ENCODE measurements around the gene CARD16.

Gene CARD16

DNA sequence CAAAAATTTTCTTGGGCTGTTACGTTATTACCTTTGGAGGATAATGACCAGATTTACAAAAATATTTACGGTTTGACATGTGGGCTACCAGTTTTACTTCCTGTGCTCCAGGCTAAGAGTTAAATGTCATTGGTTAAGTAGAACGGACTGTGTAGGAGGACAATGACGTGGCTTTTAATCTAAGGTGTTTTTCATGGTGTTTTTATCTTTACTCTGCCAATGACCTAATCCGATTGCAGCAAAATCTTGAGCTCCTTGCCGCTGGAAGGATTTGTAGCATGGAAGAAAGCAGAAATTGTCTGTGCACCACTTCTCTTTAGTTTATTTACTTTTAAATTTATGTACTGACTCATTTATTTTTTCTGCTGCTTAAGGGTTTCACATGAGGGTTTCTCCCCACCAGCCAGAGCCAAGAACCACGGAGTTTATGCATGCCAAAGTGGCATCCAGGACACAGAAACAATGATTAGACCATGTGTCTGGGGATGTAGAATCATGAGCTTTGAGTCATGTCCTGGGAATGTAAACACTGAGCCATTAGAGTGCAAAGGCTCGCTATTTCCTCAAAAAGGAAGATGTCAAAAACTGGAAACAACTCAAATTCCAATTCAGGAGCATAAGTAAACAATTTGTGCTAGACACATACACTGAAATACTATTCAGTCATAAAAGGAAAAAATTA is 1.9 kb upstream of the CARD16 start:
- no peak for ATAC-seq
- TF ChIP-seq ISL1 (CRISPR knock-in tag; IDR thresholded peaks at IDR 0.05) (no peak), ESRRG (CRISPR knock-in tag; IDR thresholded peaks at IDR 0.05) (no peak), TOX (CRISPR knock-in tag; IDR thresholded peaks at IDR 0.05; ENCODE audit: borderline replicate concordance) (no peak), ZNF565 (CRISPR knock-in tag; conservative IDR thresholded peaks at IDR 0.05; ENCODE audit: low read depth) (no peak), TCF4 (CRISPR knock-in tag; IDR thresholded peaks at IDR 0.05; ENCODE audit: borderline replicate concordance) (no peak), PPARA (CRISPR knock-in tag; IDR thresholded peaks at IDR 0.05; ENCODE audit: borderline replicate concordance) (no peak), OSR1 (CRISPR knock-in tag; IDR thresholded peaks at IDR 0.05) (no peak), RARB (CRISPR knock-in tag; IDR thresholded peaks at IDR 0.05) (no peak), ZFP3 (CRISPR knock-in tag; IDR thresholded peaks at IDR 0.05) (no peak)
- TF ChIP-seq, protein P1, sequence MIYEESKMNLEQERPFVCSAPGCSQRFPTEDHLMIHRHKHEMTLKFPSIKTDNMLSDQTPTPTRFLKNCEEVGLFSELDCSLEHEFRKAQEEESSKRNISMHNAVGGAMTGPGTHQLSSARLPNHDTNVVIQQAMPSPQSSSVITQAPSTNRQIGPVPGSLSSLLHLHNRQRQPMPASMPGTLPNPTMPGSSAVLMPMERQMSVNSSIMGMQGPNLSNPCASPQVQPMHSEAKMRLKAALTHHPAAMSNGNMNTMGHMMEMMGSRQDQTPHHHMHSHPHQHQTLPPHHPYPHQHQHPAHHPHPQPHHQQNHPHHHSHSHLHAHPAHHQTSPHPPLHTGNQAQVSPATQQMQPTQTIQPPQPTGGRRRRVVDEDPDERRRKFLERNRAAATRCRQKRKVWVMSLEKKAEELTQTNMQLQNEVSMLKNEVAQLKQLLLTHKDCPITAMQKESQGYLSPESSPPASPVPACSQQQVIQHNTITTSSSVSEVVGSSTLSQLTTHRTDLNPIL (CRISPR knock-in tag; IDR thresholded peaks at IDR 0.05; ENCODE audit: low read depth): no peak
- TF ChIP-seq, protein P2, sequence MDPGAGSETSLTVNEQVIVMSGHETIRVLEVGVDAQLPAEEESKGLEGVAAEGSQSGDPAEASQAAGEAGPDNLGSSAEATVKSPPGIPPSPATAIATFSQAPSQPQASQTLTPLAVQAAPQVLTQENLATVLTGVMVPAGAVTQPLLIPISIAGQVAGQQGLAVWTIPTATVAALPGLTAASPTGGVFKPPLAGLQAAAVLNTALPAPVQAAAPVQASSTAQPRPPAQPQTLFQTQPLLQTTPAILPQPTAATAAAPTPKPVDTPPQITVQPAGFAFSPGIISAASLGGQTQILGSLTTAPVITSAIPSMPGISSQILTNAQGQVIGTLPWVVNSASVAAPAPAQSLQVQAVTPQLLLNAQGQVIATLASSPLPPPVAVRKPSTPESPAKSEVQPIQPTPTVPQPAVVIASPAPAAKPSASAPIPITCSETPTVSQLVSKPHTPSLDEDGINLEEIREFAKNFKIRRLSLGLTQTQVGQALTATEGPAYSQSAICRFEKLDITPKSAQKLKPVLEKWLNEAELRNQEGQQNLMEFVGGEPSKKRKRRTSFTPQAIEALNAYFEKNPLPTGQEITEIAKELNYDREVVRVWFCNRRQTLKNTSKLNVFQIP (CRISPR knock-in tag; IDR thresholded peaks at IDR 0.05; ENCODE audit: borderline replicate concordance, low read depth): no peak
- TF ChIP-seq, protein P3, sequence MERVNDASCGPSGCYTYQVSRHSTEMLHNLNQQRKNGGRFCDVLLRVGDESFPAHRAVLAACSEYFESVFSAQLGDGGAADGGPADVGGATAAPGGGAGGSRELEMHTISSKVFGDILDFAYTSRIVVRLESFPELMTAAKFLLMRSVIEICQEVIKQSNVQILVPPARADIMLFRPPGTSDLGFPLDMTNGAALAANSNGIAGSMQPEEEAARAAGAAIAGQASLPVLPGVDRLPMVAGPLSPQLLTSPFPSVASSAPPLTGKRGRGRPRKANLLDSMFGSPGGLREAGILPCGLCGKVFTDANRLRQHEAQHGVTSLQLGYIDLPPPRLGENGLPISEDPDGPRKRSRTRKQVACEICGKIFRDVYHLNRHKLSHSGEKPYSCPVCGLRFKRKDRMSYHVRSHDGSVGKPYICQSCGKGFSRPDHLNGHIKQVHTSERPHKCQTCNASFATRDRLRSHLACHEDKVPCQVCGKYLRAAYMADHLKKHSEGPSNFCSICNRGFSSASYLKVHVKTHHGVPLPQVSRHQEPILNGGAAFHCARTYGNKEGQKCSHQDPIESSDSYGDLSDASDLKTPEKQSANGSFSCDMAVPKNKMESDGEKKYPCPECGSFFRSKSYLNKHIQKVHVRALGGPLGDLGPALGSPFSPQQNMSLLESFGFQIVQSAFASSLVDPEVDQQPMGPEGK (CRISPR knock-in tag; IDR thresholded peaks at IDR 0.05; ENCODE audit: borderline replicate concordance): no peak
- TF ChIP-seq, protein P4, sequence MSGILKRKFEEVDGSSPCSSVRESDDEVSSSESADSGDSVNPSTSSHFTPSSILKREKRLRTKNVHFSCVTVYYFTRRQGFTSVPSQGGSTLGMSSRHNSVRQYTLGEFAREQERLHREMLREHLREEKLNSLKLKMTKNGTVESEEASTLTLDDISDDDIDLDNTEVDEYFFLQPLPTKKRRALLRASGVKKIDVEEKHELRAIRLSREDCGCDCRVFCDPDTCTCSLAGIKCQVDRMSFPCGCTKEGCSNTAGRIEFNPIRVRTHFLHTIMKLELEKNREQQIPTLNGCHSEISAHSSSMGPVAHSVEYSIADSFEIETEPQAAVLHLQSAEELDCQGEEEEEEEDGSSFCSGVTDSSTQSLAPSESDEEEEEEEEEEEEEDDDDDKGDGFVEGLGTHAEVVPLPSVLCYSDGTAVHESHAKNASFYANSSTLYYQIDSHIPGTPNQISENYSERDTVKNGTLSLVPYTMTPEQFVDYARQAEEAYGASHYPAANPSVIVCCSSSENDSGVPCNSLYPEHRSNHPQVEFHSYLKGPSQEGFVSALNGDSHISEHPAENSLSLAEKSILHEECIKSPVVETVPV (CRISPR knock-in tag; IDR thresholded peaks at IDR 0.05): no peak

DNA sequence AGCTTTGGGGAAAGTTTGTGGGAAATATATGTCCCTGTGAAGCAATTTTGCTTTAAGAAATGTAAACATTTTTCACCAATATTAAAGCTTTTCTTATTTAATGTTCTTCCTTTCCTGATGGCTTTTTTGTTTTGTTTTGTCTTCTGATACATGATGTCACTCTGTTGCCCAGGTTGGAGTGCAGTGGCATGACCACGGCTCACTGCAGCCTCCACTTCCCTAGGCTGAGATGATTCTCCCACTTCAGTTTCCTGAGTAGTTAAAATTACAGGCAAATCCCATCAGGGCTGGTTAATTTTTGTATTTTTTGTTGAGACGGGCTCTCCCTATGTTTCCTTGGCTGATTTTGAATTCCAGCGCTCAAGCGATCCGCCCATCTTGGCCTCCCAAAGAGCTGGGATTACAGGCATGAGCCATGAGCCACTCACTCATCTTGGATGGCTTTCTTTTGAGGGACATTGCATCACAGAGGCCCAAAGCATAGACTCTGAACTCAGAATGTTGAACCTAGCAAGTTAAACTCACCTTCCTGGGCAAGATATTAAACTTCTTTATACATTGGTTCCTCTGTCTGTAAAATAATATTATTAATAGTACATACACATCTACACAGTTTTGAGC is 651 bp upstream of the CARD16 start:
- no peak for TF ChIP-seq OSR1 (CRISPR knock-in tag; IDR thresholded peaks at IDR 0.05)
- TF ChIP-seq ZFP3 (CRISPR knock-in tag; IDR thresholded peaks at IDR 0.05): no peak
- TF ChIP-seq ZFP30 (CRISPR knock-in tag; IDR thresholded peaks at IDR 0.05): no peak
- TF ChIP-seq TCF4 (CRISPR knock-in tag; IDR thresholded peaks at IDR 0.05; ENCODE audit: borderline replicate concordance): no peak
- no peak for TF ChIP-seq ZNF565 (CRISPR knock-in tag; conservative IDR thresholded peaks at IDR 0.05; ENCODE audit: low read depth)

DNA sequence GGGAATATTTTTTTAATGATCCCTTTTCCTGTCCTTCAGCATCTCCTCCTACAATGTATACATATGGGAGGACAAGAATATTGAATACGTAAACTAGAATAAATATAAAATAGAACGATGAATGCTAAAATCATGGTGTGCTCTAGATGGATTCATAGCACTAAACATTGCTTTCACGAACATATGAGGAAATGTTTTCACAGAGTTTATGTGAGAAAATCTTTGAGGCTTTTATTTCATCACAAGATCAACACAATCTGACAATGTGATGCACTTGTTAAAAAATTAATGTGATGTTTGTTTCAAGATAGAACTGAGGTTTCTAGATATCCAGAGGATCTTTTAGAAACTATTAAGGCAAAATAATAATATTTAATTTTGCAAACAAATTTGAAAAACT is 3.0 kb downstream of the CARD16 start:
- TF ChIP-seq ZNF70 (CRISPR knock-in tag; IDR thresholded peaks at IDR 0.05) (no peak), TOX (CRISPR knock-in tag; IDR thresholded peaks at IDR 0.05; ENCODE audit: borderline replicate concordance) (no peak), ZFP30 (CRISPR knock-in tag; IDR thresholded peaks at IDR 0.05) (no peak), SNAI2 (CRISPR knock-in tag; IDR thresholded peaks at IDR 0.05) (no peak), ZNF8 (CRISPR knock-in tag; IDR thresholded peaks at IDR 0.05) (no peak), ZNF565 (CRISPR knock-in tag; conservative IDR thresholded peaks at IDR 0.05; ENCODE audit: low read depth) (no peak), RARB (CRISPR knock-in tag; IDR thresholded peaks at IDR 0.05) (no peak), ISL1 (CRISPR knock-in tag; IDR thresholded peaks at IDR 0.05) (no peak)
- TF ChIP-seq, protein P3 (CRISPR knock-in tag; IDR thresholded peaks at IDR 0.05; ENCODE audit: borderline replicate concordance): no peak
- ATAC-seq: no peak

More for the DNA sequence above, 651 bp upstream of the CARD16 start:
- no peak for ATAC-seq

DNA sequence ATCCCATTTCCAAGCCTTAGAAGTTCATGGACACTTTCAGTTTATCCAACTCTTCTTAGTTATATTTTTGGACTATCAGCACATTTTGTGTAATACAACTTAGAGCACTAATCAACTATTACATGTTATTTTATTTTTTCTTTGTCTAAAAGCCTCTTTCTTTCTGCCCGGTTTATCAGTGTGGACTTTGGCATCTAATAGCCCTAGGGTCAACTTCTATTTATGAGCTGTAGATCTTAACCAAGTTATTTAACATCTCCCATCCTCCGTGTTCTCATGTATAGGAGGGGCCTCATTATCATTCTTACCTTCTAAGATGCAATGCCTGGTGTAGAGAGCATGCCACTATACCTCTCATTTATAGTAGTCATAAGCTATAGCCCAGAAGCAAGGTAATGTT is 4.4 kb downstream of the CARD16 start:
- no peak for ATAC-seq
- TF ChIP-seq ZC3H10 (CRISPR knock-in tag; IDR thresholded peaks at IDR 0.05): no peak

Measured in SK-N-SH treated with all-trans-retinoic acid at 6 μM for 48 hours (cell line).